Measurements from ENCODE around the gene RBP7.

RBP7 gene

DNA sequence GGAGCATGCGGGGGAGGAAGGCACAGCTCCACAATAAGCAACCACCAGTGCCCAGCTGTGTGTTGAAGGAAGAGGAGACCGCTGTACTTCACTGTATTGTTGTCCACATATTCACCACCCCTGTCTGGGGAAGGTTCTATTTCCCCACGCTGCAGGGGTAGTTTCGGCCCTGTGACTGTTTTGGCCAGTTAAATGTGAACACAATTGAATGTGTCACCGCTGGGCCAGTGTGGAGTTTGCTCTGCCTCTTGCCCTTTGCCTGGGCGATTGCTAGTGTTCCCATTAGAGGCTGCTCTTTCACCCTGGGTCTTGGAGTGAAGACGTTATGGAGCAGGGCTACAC lies 68.3 kb downstream of the RBP7 start:
- no peak for DNase-seq (ENCODE audit: low read depth)
- no peak overlapping the region for H3K4me3 ChIP-seq (ENCODE audit: low read length)
- TF ChIP-seq, protein P1, sequence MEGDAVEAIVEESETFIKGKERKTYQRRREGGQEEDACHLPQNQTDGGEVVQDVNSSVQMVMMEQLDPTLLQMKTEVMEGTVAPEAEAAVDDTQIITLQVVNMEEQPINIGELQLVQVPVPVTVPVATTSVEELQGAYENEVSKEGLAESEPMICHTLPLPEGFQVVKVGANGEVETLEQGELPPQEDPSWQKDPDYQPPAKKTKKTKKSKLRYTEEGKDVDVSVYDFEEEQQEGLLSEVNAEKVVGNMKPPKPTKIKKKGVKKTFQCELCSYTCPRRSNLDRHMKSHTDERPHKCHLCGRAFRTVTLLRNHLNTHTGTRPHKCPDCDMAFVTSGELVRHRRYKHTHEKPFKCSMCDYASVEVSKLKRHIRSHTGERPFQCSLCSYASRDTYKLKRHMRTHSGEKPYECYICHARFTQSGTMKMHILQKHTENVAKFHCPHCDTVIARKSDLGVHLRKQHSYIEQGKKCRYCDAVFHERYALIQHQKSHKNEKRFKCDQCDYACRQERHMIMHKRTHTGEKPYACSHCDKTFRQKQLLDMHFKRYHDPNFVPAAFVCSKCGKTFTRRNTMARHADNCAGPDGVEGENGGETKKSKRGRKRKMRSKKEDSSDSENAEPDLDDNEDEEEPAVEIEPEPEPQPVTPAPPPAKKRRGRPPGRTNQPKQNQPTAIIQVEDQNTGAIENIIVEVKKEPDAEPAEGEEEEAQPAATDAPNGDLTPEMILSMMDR (IDR thresholded peaks at IDR 0.05; ENCODE audit: insufficient read depth, low read depth, low read length, missing control alignments): no peak

Data from epithelial cell of esophagus (primary cell).